NB4 (cell line): ENCODE data around the gene SEMA5B.

Source experiments
- DNase-seq: peaks from one replicate; pipeline ENCODE4 v3.0.0; 2010; ENCODE audit warnings: low read depth
- H3K4me3 ChIP-seq: one replicate; pipeline ENCODE4 v1.5.1; 2011; ENCODE audit warnings: mild to moderate bottlenecking, low read depth, low read length, moderate library complexity
- CTCF ChIP-seq: IDR thresholded peaks from one replicate; pipeline ENCODE4 v1.5.1; 2012; ENCODE audit warnings: low read depth, low read length
- MAX ChIP-seq: IDR thresholded peaks from 2 replicates; pipeline ENCODE4 v1.6.1; 2011; ENCODE audit warnings: low read depth, low read length
- MYC ChIP-seq: IDR thresholded peaks from 2 replicates; pipeline ENCODE4 v1.6.1; 2011; ENCODE audit warnings: low read depth, low read length
- POLR2A ChIP-seq: IDR thresholded peaks from 2 replicates; pipeline ENCODE4 v1.6.1; 2011; ENCODE audit warnings: mild to moderate bottlenecking; ENCODE audit not compliant: insufficient read length; ENCODE audit errors: extremely low read depth

SEMA5B gene

GRCh38 chr3:122916580-122916979, 111.0 kb downstream of the SEMA5B start:
- H3K4me3 ChIP-seq, result no peak overlapping the region
- no peak for DNase-seq
- TF ChIP-seq POLR2A (no peak), CTCF (no peak)

GRCh38 chr3:122916084-122916483, 111.5 kb downstream of the SEMA5B start:
- DNase-seq, result no peak
- TF ChIP-seq CTCF, result no peak
- no peak for TF ChIP-seq POLR2A
- TF ChIP-seq MYC, result no peak
- no peak for TF ChIP-seq MAX
- no peak overlapping the region for H3K4me3 ChIP-seq

GRCh38 chr3:122915300-122916055, 112.1 kb downstream of the SEMA5B start:
- H3K4me3 ChIP-seq, result no peak overlapping the region
- no peak for DNase-seq
- TF ChIP-seq MYC (no peak), MAX (no peak), POLR2A (no peak), CTCF (no peak)

GRCh38 chr3:122913539-122914100, 113.9 kb downstream of the SEMA5B start:
- TF ChIP-seq MAX, result no peak
- H3K4me3 ChIP-seq, result no peak overlapping the region
- no peak for DNase-seq

GRCh38 chr3:122912772-122913538, 114.6 kb downstream of the SEMA5B start:
- DNase-seq, result no peak
- H3K4me3 ChIP-seq, result no peak overlapping the region
- TF ChIP-seq MYC (no peak), CTCF (no peak), MAX (no peak), POLR2A (no peak)

GRCh38 chr3:122911901-122912300, 115.7 kb downstream of the SEMA5B start:
- TF ChIP-seq POLR2A (no peak), MYC (no peak)
- no peak overlapping the region for H3K4me3 ChIP-seq
- no peak for DNase-seq
